Measurements from ENCODE around the gene MUC6.

GRCh38 chr11:1062075-1062820 lies 25.7 kb upstream of the MUC6 start:
- TF ChIP-seq EZH2 (IDR thresholded peaks at IDR 0.05; ENCODE audit: insufficient read depth, poor library complexity, severe bottlenecking) (no peak), EZH2phosphoT487 (IDR thresholded peaks at IDR 0.05; ENCODE audit: insufficient read depth, low read depth) (no peak)

Measured in GM23248 (cell line).